ENCODE data around the gene FAM13A. TPM values are rescaled to one million over a fixed set of nuclear protein-coding genes. Genes with fewer than 3 reads are reported as not detected.

FAM13A gene
- total and polyA plus RNA-seq, 9 of the 15 experiments (the other 6 are each of a cell fraction or from before 2014, with no cell fraction given) = 11.3 to 23.3 (median 14.7) TPM

DNA sequence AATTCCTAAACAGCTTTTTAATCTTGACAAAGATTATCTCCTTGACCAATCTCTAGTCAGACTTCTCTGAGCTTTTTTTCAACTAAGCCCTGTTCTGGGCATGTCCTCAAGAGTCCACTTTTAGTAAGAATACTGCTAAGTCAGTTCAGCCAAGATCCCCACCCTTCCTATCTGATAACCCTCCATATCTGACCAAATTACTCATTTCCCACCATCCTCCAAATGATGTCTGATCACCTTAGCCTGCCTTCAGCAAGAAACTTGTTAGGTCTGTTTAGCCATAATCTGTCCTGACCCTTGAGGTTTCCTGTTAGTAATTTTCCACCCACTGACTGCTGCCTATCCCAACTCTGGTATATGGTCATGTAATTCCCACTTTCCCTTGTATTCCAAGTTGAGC is 65.2 kb downstream of the FAM13A start:
- in situ Hi-C loops (cut with MboI) = no loop called here
- H3K9me3 ChIP-seq (replicated peaks; ENCODE audit: control insufficient read depth, insufficient read depth, low read depth, low read length) = no peaks in the 10 kb centered on the region
- intact Hi-C loops (cut with micrococcal nuclease) = no loop called here
- no peaks in the 10 kb centered on the region for H3K79me2 ChIP-seq (ENCODE audit: control insufficient read depth, insufficient read depth, low read length)
- H3K9me1 ChIP-seq (ENCODE audit: control insufficient read depth, insufficient read depth, low read length) = no peaks in the 10 kb centered on the region
- DNase-seq (ENCODE audit: extremely low read depth in 1 of 4, low spot score in 3 of 4) = no peak
- H2AFZ ChIP-seq (ENCODE audit: low read depth, low read length) = no peak overlapping the region
- CTCF ChIA-PET (ENCODE audit: low intra/inter-chr PET ratio) = no interaction called here
- no peaks in the 10 kb centered on the region for H3K27me3 ChIP-seq (ENCODE audit: control insufficient read depth in 2 of 2, insufficient read depth in 2 of 2, low read length in 2 of 2)
- peak; percentile 46; the same call in 1 of the 2 replicates for TF ChIP-seq FOSL1 (tag; conservative IDR thresholded peaks at IDR 0.05)
- TF ChIP-seq ELF2 (CRISPR knock-in tag; IDR thresholded peaks at IDR 0.05) = no peak
- TF ChIP-seq ZFX (CRISPR knock-in tag; IDR thresholded peaks at IDR 0.05) = no peak
- TF ChIP-seq, protein P1, sequence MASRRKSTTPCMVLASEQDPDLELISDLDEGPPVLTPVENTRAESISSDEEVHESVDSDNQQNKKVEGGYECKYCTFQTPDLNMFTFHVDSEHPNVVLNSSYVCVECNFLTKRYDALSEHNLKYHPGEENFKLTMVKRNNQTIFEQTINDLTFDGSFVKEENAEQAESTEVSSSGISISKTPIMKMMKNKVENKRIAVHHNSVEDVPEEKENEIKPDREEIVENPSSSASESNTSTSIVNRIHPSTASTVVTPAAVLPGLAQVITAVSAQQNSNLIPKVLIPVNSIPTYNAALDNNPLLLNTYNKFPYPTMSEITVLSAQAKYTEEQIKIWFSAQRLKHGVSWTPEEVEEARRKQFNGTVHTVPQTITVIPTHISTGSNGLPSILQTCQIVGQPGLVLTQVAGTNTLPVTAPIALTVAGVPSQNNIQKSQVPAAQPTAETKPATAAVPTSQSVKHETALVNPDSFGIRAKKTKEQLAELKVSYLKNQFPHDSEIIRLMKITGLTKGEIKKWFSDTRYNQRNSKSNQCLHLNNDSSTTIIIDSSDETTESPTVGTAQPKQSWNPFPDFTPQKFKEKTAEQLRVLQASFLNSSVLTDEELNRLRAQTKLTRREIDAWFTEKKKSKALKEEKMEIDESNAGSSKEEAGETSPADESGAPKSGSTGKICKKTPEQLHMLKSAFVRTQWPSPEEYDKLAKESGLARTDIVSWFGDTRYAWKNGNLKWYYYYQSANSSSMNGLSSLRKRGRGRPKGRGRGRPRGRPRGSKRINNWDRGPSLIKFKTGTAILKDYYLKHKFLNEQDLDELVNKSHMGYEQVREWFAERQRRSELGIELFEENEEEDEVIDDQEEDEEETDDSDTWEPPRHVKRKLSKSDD (conservative IDR thresholded peaks at IDR 0.05; ENCODE audit: low read length) = no peak
- TF ChIP-seq ESRRB (CRISPR knock-in tag; IDR thresholded peaks at IDR 0.05; ENCODE audit: borderline replicate concordance) = no peak
- H3K27ac ChIP-seq (ENCODE audit: extremely low read depth, low read depth, low read length) = no peak overlapping the region
- FAIRE-seq = peak; percentile 73
- peaks cover 0 to 3% of the 10 kb centered on the region in 2 experiments; a peak in 1 of 5 replicates for H3K4me1 ChIP-seq (replicated peaks in 1 of 2; ENCODE audit: control insufficient read depth in 2 of 2, insufficient read depth in 2 of 2, low read length in 2 of 2)
- no peak overlapping the region for H3K9ac ChIP-seq (ENCODE audit: insufficient read depth in 1 of 2, low read depth in 2 of 2, low read length in 2 of 2)
- BruUV-seq (replicated peaks) = no TSS peak
- H3K4me3 ChIP-seq = no peak overlapping the region
- ATAC-seq = no peak
- POLR2A ChIA-PET = no interaction called here
- no peaks in the 10 kb centered on the region for H4K20me1 ChIP-seq (replicated peaks; ENCODE audit: control insufficient read depth, insufficient read depth, low read length)
- peaks cover 16% of the 10 kb centered on the region; the same call in 2 of the 3 replicates for H3K36me3 ChIP-seq (ENCODE audit: control insufficient read depth, insufficient read depth, low read length)
- H3K4me2 ChIP-seq (ENCODE audit: insufficient read depth, low read length) = no peak overlapping the region

Data from K562 (cell line).